Measurements from ENCODE around the gene PLEKHG2.

- TF ChIP-seq CTCF (IDR thresholded peaks at IDR 0.05) = no peak
- TF ChIP-seq POLR2A (IDR thresholded peaks at IDR 0.05) = no peak
These were observed 31.7 kb upstream of the PLEKHG2 start for GRCh38 chr19:39380521-39381502.
